Ramos (cell line): ENCODE results near the gene RBM19.

Experiments used
- in situ Hi-C: fragments of 300-500 bp; cut with MboI; formaldehyde crosslinking; loops from one replicate; pipeline ENCODE4 v1.14.3; 2022; ENCODE audit warnings: low sequenced_read_pairs; ENCODE audit not compliant: unreplicated experiment

RBM19 gene

GRCh38 chr12:113990250-113991223, 24.4 kb upstream of the RBM19 start:
- in situ Hi-C loops: loop anchor here (25.0 kb wide), 1 partner anchor 1922 kb away; no protein-coding TSS in a partner anchor

DNA sequence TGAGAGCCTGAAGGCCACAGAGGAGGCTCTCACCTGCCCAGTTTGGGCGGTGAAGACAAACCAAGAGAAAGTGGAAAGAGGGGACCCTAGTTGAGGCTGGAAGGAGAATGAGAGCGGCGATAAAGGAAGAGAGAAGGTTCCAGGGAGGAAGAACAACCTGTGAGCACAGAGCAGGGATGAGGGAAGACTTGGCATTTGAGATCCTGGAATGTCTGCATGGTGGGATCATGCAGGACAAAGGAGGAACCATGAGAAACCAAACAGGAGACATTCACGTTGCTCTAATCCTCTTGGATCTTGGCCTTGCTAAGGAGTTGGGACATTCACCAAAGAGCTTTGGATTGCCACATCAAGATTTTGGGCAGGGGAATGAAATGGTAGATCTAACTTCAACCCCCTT, 22.9 kb upstream of the RBM19 start:
- in situ Hi-C loops: loop anchor here (10.0 to 25.0 kb wide), 2 partner anchors 526 to 1923 kb away; no protein-coding TSS in a partner anchor

DNA sequence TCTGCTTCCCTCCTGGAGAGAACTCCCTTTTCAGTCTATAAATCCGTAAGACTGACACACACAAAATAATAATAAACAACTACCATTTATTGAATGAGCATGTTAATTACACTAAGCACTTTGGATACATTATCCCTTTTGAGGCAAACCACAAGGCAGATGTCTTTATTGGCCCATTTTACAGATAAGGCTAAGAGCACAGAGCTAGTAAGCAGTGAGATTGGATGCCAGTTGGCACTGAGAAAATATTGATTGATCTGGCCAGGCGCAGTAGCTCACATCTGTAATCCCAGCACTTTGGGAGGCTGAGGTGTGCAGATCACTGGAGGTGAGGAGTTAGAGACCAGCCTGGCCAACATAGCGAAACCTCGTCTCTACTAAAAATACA, 21.9 kb upstream of the RBM19 start:
- in situ Hi-C loops: loop anchor here (10.0 to 25.0 kb wide), 2 partner anchors 527 to 1924 kb away; no protein-coding TSS in a partner anchor

GRCh38 chr12:113987261-113988063, 21.3 kb upstream of the RBM19 start:
- in situ Hi-C loops: loop anchor here (10.0 to 25.0 kb wide), 2 partner anchors 527 to 1925 kb away; no protein-coding TSS in a partner anchor

GRCh38 chr12:113984464-113984863, 18.3 kb upstream of the RBM19 start:
- in situ Hi-C loops: loop anchor here (10.0 to 25.0 kb wide), 2 partner anchors 530 to 1928 kb away; no protein-coding TSS in a partner anchor

GRCh38 chr12:113983777-113984448, 17.8 kb upstream of the RBM19 start:
- in situ Hi-C loops: loop anchor here (10.0 to 25.0 kb wide), 2 partner anchors 531 to 1928 kb away; no protein-coding TSS in a partner anchor

DNA sequence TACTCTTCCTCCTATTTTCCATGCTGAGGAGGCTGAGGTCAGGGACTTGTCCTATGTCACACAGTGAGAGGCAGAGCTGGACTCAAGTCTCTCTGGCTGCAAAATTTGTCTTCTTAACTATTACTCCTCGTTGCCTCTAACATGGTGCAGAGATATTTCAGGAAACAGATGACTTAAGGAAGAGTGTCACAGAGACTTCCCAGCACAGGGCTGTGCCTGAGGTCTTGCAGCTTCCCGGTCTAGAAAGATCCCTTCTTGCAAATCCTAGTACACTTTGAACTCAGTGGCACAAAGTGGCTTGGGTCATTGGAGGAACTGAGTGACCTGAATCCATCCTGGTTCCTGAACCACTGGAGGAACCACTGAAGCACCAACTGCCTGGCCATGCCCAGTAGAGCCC, 17.1 kb upstream of the RBM19 start:
- in situ Hi-C loops: loop anchor here (10.0 to 25.0 kb wide), 2 partner anchors 532 to 1929 kb away; no protein-coding TSS in a partner anchor

- in situ Hi-C loops: loop anchor here (10.0 to 25.0 kb wide), 2 partner anchors 533 to 1930 kb away; no protein-coding TSS in a partner anchor
Observed at GRCh38 chr12:113981876-113982275, 15.8 kb upstream of the RBM19 start.

- in situ Hi-C loops: loop anchor here (10.0 to 25.0 kb wide), 2 partner anchors 534 to 1932 kb away; no protein-coding TSS in a partner anchor
Observed at GRCh38 chr12:113980537-113981337, 14.6 kb upstream of the RBM19 start.

- in situ Hi-C loops: loop anchor here (10.0 to 25.0 kb wide), 2 partner anchors 535 to 1932 kb away; no protein-coding TSS in a partner anchor
Observed at GRCh38 chr12:113980054-113980453, 13.9 kb upstream of the RBM19 start.

DNA sequence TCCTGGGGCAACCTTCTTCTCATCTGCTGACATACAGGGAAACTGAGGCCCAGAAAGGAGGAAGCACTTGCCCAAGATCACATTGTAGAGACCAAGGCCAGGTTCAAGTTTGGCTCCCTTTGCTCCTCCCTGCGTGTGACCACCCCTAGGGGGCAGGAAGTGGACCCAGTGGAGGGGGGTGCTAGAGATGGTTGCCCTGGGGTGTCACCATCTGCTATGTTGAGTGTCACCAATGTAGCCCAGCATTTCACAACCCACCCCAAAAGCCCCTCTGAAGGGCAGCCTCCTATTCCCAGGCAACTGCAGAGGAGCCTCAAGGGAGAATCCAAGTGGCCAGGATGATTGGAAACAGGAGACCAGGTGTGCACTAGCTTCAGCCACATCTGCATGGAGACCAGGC, 12.0 kb upstream of the RBM19 start:
- in situ Hi-C loops: loop anchor here (25.0 kb wide), 1 partner anchor 1934 kb away; no protein-coding TSS in a partner anchor

GRCh38 chr12:113974006-113974405, 7.9 kb upstream of the RBM19 start:
- in situ Hi-C loops: no loop called here

DNA sequence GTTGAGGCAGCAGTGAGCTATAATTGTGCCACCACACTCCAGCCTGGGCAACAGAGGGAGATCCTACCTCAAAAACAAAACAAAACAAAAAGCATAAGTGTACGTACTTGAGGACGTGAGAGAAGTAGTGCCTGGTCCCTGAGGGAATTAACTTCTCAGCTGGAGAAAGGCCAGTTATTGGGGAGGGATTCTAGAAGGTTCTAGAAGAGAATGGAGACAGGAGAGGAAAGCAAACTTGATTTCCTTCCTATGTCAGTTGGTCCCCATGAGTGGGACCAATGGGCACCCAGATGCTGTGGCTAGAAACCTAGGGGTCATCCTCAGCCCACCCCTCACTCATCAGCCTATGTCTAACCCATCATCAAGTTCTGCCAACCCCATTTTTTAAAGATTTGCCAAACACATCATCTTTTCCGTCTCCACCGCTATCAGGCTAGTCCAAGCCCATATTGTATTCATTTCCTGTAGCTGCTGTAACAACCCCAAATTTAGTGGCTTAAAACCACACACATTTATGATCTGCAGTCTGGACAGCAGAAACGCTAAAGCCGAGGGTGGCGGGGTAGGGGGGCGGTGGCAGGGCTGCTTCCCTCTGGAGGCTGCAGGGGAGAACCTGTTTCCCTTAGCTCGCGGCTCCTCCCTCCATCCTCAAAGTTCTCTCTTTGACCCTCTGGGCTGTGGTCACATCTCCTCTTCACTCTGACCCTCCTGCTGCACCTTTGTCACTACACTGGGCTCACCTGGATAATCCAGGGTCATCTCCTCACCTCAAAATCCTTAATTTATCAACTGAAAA, 7.2 kb upstream of the RBM19 start:
- in situ Hi-C loops: no loop called here

- in situ Hi-C loops: no loop called here
Observed at GRCh38 chr12:113971392-113971791, 5.3 kb upstream of the RBM19 start.

DNA sequence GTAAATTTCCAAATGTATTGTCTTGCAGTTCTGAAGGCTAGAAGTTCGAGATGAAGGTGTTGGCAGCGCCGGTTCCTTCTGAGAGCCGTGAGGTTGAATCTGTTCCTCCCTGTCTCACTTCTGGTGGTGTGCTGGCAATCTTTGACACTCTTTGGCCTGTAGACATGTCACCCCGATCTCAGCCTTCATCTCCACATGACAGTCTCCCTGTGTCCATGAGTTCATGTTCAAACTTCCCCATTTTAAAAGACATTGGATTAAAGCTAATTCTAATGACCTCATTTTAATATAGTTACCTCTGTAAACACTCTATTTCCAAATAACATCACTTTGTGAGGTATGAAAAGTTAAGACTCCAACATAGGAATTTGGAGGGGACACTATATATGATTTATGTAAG, 4.1 kb upstream of the RBM19 start:
- in situ Hi-C loops: no loop called here

DNA sequence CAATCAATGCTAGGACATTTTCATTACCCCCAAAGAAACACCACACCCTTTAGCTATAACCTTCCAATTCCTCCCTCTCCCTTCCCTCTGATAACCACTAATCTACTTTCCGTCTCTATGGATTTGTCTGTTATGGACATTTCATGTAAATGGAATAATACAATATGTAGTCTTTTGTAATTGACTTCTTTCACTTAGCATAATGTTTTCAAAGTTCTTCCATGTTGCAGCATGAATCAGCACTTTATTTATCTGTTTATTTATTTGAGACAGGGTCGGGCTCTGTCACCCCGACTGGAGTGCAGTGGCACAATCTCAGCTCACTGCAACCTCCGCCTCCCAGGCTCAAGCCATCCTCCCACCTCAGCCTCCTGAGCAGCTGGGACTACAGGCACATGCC, 1.2 kb upstream of the RBM19 start:
- in situ Hi-C loops: no loop called here

DNA sequence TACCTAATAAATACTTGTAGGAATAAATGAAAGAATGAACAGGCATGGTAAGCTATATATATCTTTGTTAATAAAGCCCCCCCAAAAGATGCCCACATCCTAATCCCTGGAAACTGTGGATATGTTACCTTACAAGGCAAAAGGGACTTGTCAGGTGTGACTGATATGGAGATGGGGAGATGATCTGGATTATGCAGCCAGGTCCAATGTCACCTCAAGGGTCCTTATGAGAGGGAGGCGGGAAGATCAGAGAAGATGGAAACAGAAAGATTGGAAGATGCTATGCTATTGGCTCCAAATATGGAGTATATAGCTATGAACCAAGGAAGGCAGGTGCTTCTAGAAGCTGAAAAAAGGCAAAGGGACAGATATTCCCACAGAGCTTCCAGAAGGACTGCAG, 3.4 kb downstream of the RBM19 start:
- in situ Hi-C loops: no loop called here
